B cell (primary cell): ENCODE results near the gene HOXA5. TPM values are rescaled to one million over a fixed set of nuclear protein-coding genes. Genes with fewer than 3 reads are reported as not detected.

ENCODE experiments used
- ATAC-seq: fragments of 200-7000 bp; cut with Tn5 transposase; one replicate; pipeline ENCODE4 v1.10.0; 2021; ENCODE audit warnings: low read depth, mild to moderate bottlenecking, moderate number of reproducible peaks, moderate library complexity
- CTCF ChIA-PET: fragments of 350-600 bp; sonication (Branson Sonifier 250); formaldehyde crosslinking; loops from one replicate; lab custom pipeline; 2021; ENCODE audit warnings: antibody characterized with exemption, inconsistent platforms; lab: Charles Lee
- POLR2A ChIA-PET: fragments of 350-600 bp; sonication (Branson Sonifier 250); formaldehyde crosslinking; loops from one replicate; lab custom pipeline; 2021; ENCODE audit warnings: antibody characterized with exemption; lab: Charles Lee
- DNase-seq: peaks from one replicate; pipeline ENCODE4 v3.0.0; 2013
- H2AFZ ChIP-seq: 2 replicates; pipeline ENCODE4 v1.6.1; 2012; ENCODE audit warnings: mild to moderate bottlenecking, low read depth, low read length; ENCODE audit not compliant: insufficient read depth, poor library complexity, severe bottlenecking
- H3K27ac ChIP-seq, 2 donors: 1 replicate in 1 of 2; 2 replicates in 1 of 2; pipeline ENCODE4 v1.5.1; 2012 to 2013; ENCODE audit warnings: low read length in 2 of 2, mild to moderate bottlenecking in 2 of 2, moderate library complexity in 1 of 2
- H3K27me3 ChIP-seq, 4 experiments: fragments of 200-600 bp in 1 of 4; sonication (generic) in 1 of 4; replicated peaks in 1 of 4; 1 replicate in 2 of 4; 2 replicates in 2 of 4; pipeline versions ENCODE4 v1.6.1 to v1.7.0; 2013 to 2016; ENCODE audit warnings: low read length in 3 of 4, mild to moderate bottlenecking in 2 of 4, mixed read lengths in 1 of 4, moderate library complexity in 1 of 4; ENCODE audit not compliant: insufficient read depth in 4 of 4, control insufficient read depth in 3 of 4; ENCODE audit errors: control extremely low read depth in 1 of 4
- H3K36me3 ChIP-seq, 2 experiments: replicated peaks in 1 of 2; 1 replicate in 1 of 2; 2 replicates in 1 of 2; pipeline versions ENCODE4 v1.6.1 to v1.7.1; 2013; ENCODE audit warnings: low read length in 1 of 2; ENCODE audit not compliant: insufficient read depth in 2 of 2, control insufficient read depth in 1 of 2; ENCODE audit errors: control extremely low read depth in 1 of 2, extremely low read depth in 1 of 2
- H3K4me1 ChIP-seq, 2 donors: fragments of 200-600 bp in 1 of 2; sonication (generic) in 1 of 2; 1 replicate in 1 of 2; 2 replicates in 1 of 2; pipeline versions ENCODE4 v1.5.1 to v1.6.1; 2013 to 2017; ENCODE audit warnings: low read length in 2 of 2; ENCODE audit not compliant: control insufficient read depth in 2 of 2, insufficient read depth in 2 of 2
- H3K4me2 ChIP-seq: replicated peaks from 2 replicates; pipeline ENCODE3; 2012; ENCODE audit warnings: mild to moderate bottlenecking, low read depth, low read length; ENCODE audit not compliant: poor library complexity, severe bottlenecking
- H3K4me3 ChIP-seq, 5 experiments: fragments of 200-600 bp in 1 of 5; sonication (generic) in 1 of 5; 1 replicate in 3 of 5; 2 replicates in 2 of 5; pipeline versions ENCODE4 v1.5.1 to v1.7.0; 2011 to 2016; ENCODE audit warnings: low read length in 4 of 5, mild to moderate bottlenecking in 4 of 5, low read depth in 2 of 5, control low read depth in 1 of 5, moderate library complexity in 1 of 5; ENCODE audit not compliant: insufficient read depth in 1 of 5; ENCODE audit errors: control extremely low read depth in 1 of 5, extremely low read depth in 1 of 5
- H3K79me2 ChIP-seq: fragments of 200-600 bp; sonication (generic); one replicate; pipeline ENCODE4 v1.6.0; 2016; ENCODE audit warnings: low read length; ENCODE audit not compliant: control insufficient read depth, insufficient read depth
- H3K9ac ChIP-seq: fragments of 200-600 bp; sonication (generic); 2 replicates; pipeline ENCODE4 v1.6.1; 2017; ENCODE audit warnings: mild to moderate bottlenecking, low read length, moderate library complexity
- H3K9me3 ChIP-seq, 3 donors: one replicate each; pipeline versions ENCODE4 v1.6.1 to v1.7.1; 2013; ENCODE audit warnings: low read length in 2 of 3; ENCODE audit not compliant: control insufficient read depth in 2 of 3, insufficient read depth in 1 of 3; ENCODE audit errors: control extremely low read depth in 1 of 3
- H4K20me1 ChIP-seq: 2 replicates; pipeline ENCODE4 v1.6.0; 2012; ENCODE audit warnings: mild to moderate bottlenecking, low read length; ENCODE audit not compliant: insufficient read depth, control insufficient read depth, poor library complexity, severe bottlenecking
- H3K27ac Mint-ChIP-seq: one replicate; pipeline ENCODE4 v1.8.0; 2021; ENCODE audit warnings: mixed read lengths
- H3K27me3 Mint-ChIP-seq: one replicate; pipeline ENCODE4 v1.8.0; 2021; ENCODE audit warnings: mixed read lengths
- H3K4me1 Mint-ChIP-seq: one replicate; pipeline ENCODE4 v1.8.0; 2021; ENCODE audit warnings: mixed read lengths
- H3K4me3 Mint-ChIP-seq: one replicate; pipeline ENCODE4 v1.8.0; 2021; ENCODE audit warnings: mixed read lengths
- H3K9me3 Mint-ChIP-seq: one replicate; pipeline ENCODE4 v1.8.0; 2022; ENCODE audit warnings: mixed read lengths; ENCODE audit not compliant: insufficient read depth
- WGBS: methylation state at CpG from one replicate; pipeline ENCODE4 v1.1.5; 2013; ENCODE audit warnings: missing lambda C conversion rate; ENCODE audit not compliant: insufficient coverage; 5-methylcytosine and 5-hydroxymethylcytosine counted together
- intact Hi-C: fragments of 100-400 bp; cut with micrococcal nuclease; formaldehyde crosslinking; loops from one replicate; pipeline ENCODE4 v1.10.0; 2022
- polyA plus RNA-seq: library from polyadenylated mRNA; depleted of rRNA; stranded (reverse); fragments of >200 nt; gene quantifications from 2 replicates; pipeline ENCODE4 v1.2.3, GENCODE V29; 2012
- total RNA-seq, 2 donors: library from RNA; stranded (reverse); fragments of 120-200 nt in 1 of 2; gene quantifications; 1 replicate in 1 of 2; 2 replicates in 1 of 2; pipeline versions ENCODE4 v1.2.3 to v1.2.4, GENCODE V29; 2013 to 2022
- TF ChIP-seq, protein P1 (sequence below): fragments of 200-600 bp; IDR thresholded peaks from one replicate; pipeline ENCODE4 v1.8.0; 2022; ENCODE audit warnings: antibody characterized with exemption, mild to moderate bottlenecking

The HOXA5 gene
- total and polyA plus RNA-seq, 2 donors (not counting 1 experiment from before 2014, with no cell fraction given), result not detected

DNA sequence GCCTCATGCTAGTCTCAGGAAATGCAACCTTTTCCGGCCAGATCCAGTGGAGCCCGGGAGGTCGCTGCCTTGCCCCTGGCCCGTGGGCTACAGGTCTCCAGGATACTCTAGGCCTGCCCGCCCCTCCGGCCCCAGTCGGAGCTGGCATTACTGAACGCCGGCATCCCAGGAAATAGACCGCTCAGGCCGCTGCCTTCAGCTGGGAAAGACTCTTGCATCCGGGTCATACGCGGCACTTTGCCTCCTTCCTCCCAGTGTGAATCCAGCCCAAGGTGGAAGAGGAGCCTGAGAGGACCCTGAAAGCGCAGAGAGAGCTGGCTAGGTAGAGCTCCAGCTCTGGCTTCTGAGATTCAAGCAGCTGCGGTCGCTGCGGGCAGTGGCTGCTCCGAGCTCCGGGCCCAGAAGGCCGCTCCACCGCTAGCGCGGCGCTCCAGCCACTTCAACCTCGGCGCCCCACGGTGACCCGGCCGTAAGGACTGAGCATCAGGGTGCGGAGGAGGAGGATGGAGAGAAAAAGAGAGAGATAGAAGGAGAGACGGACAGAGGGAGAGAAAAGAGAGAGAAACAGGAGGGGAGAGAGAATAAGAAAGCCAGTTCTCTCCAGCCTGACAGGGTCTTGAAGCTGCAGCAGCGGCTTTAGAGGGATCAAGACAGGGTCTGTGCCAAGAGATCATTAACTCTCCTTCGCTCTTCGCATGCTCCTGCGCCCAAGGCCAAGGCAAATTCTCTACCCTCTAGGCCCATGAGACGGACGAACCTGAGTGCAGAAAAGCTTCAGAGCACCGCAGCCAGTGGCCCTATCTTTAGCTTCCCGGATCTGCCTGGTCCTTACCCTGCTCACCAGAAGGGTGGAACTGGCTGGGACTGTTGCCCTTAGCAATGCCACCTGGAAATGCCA, 32.4 kb upstream of the HOXA5 start:
- peaks cover 0 to 96% (median 76%) of the 10 kb centered on the region in 4 experiments for H3K27me3 ChIP-seq
- 96% methylated on average over 39 of the region's 40 CpGs for WGBS
- peaks cover 33 to 50% of the 10 kb centered on the region in 2 donors for H3K4me1 ChIP-seq
- H2AFZ ChIP-seq, result no peak overlapping the region
- TF ChIP-seq, protein P1, sequence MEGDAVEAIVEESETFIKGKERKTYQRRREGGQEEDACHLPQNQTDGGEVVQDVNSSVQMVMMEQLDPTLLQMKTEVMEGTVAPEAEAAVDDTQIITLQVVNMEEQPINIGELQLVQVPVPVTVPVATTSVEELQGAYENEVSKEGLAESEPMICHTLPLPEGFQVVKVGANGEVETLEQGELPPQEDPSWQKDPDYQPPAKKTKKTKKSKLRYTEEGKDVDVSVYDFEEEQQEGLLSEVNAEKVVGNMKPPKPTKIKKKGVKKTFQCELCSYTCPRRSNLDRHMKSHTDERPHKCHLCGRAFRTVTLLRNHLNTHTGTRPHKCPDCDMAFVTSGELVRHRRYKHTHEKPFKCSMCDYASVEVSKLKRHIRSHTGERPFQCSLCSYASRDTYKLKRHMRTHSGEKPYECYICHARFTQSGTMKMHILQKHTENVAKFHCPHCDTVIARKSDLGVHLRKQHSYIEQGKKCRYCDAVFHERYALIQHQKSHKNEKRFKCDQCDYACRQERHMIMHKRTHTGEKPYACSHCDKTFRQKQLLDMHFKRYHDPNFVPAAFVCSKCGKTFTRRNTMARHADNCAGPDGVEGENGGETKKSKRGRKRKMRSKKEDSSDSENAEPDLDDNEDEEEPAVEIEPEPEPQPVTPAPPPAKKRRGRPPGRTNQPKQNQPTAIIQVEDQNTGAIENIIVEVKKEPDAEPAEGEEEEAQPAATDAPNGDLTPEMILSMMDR, result no peak
- CTCF ChIA-PET, result interaction anchor here (1.7 kb wide), 2 partner anchors 15 to 20 kb away, joined by 5 read pairs; no protein-coding TSS in a partner anchor
- H3K36me3 ChIP-seq, result no peaks in the 10 kb centered on the region
- DNase-seq (no peak), ATAC-seq (no peak)
- H4K20me1 ChIP-seq, result peaks cover 8% of the 10 kb centered on the region
- H3K9me3 ChIP-seq, result peaks cover 0 to 59% (median 10%) of the 10 kb centered on the region in 3 donors
- Mint-ChIP-seq H3K4me3 (no peak overlapping the region), H3K27ac (no peak overlapping the region), H3K27me3 (peaks cover 58% of the 10 kb centered on the region), H3K9me3 (no peaks in the 10 kb centered on the region), H3K4me1 (peaks cover 19% of the 10 kb centered on the region)
- no peaks in the 10 kb centered on the region for H3K79me2 ChIP-seq
- H3K9ac ChIP-seq, result no peak overlapping the region
- intact Hi-C loops, result no loop called here
- H3K4me2 ChIP-seq, result no peak overlapping the region
- H3K4me3 ChIP-seq, result no peak overlapping the region
- no peak overlapping the region for H3K27ac ChIP-seq
- POLR2A ChIA-PET, result no interaction called here
